Lower lobe of right lung (tissue), 2 donors: ENCODE measurements around the gene BABAM2. TPM values are rescaled to one million over a fixed set of nuclear protein-coding genes. Genes with fewer than 3 reads are reported as not detected.

Experiments
- ATAC-seq, 2 donors: fragments of 200-7000 bp; cut with Tn5 transposase; one replicate each; pipeline ENCODE4 v1.9.1; 2020 to 2022; ENCODE audit warnings: mild to moderate bottlenecking in 2 of 2, moderate library complexity in 2 of 2
- DNase-seq: peaks from one replicate; pipeline ENCODE4 v3.0.0-alpha.2; 2020
- H3K27ac ChIP-seq: fragments of 200-600 bp; one replicate; pipeline ENCODE4 v1.8.0; 2022
- H3K27me3 ChIP-seq: fragments of 200-600 bp; one replicate; pipeline ENCODE4 v1.8.0; 2022; ENCODE audit warnings: low read depth
- H3K36me3 ChIP-seq: fragments of 200-600 bp; one replicate; pipeline ENCODE4 v1.8.0; 2022; ENCODE audit warnings: mild to moderate bottlenecking
- H3K4me1 ChIP-seq: fragments of 200-600 bp; one replicate; pipeline ENCODE4 v1.8.0; 2022
- H3K4me3 ChIP-seq: fragments of 200-600 bp; one replicate; pipeline ENCODE4 v1.8.0; 2022; ENCODE audit warnings: mild to moderate bottlenecking
- H3K9me3 ChIP-seq: fragments of 200-600 bp; one replicate; pipeline ENCODE4 v1.8.0; 2022
- intact Hi-C: fragments of 100-400 bp; cut with DNase I; formaldehyde crosslinking; loops from one replicate; pipeline ENCODE4 v1.11.0; 2022
- total RNA-seq: library from RNA; stranded (reverse); fragmentation: NEBNext Ultra II Directional; extraction: Animal tissue kit (Norgen Biotek cat#: 25700); gene quantifications from one replicate; pipeline ENCODE4 v1.2.1, GENCODE V29; 2021
- TF ChIP-seq, protein P1 (sequence below): fragments of 200-600 bp; IDR thresholded peaks from one replicate; pipeline ENCODE4 v1.8.0; 2022; ENCODE audit warnings: antibody characterized with exemption, mild to moderate bottlenecking
- donor health status: DM: no; HTN: yes; CAD: no; lungs with severe emphysema.

Gene BABAM2
- total RNA-seq, 1 donor from 2014 or later = 39.5 TPM

DNA sequence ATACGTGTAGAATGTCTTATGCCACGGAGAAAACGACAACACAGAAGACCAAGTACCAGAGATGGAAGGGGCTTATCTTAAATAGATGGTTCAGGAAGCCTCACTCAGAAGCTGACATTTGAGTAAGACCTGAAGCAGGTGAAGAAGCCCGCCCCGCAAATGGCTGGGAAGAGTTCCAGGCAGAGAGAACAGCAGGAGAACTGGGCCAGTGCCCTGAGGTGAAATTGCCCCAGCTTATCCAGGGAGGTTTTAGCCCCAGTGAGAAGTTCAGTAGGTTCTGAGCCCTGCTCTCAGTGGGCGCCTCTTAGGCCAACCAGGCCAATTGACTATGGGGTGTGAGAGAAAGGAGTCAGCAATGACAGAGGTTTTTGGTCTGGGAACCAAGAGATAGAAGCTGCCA lies 336.0 kb downstream of the BABAM2 start:
- intact Hi-C loops = no loop called here
- no peak overlapping the region for H3K4me3 ChIP-seq
- TF ChIP-seq, protein P1, sequence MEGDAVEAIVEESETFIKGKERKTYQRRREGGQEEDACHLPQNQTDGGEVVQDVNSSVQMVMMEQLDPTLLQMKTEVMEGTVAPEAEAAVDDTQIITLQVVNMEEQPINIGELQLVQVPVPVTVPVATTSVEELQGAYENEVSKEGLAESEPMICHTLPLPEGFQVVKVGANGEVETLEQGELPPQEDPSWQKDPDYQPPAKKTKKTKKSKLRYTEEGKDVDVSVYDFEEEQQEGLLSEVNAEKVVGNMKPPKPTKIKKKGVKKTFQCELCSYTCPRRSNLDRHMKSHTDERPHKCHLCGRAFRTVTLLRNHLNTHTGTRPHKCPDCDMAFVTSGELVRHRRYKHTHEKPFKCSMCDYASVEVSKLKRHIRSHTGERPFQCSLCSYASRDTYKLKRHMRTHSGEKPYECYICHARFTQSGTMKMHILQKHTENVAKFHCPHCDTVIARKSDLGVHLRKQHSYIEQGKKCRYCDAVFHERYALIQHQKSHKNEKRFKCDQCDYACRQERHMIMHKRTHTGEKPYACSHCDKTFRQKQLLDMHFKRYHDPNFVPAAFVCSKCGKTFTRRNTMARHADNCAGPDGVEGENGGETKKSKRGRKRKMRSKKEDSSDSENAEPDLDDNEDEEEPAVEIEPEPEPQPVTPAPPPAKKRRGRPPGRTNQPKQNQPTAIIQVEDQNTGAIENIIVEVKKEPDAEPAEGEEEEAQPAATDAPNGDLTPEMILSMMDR = no peak
- H3K27me3 ChIP-seq = no peaks in the 10 kb centered on the region
- H3K4me1 ChIP-seq = peaks cover 10% of the 10 kb centered on the region
- no peak for ATAC-seq
- H3K36me3 ChIP-seq = no peaks in the 10 kb centered on the region
- no peak for DNase-seq
- H3K9me3 ChIP-seq = no peaks in the 10 kb centered on the region
- no peak overlapping the region for H3K27ac ChIP-seq

DNA sequence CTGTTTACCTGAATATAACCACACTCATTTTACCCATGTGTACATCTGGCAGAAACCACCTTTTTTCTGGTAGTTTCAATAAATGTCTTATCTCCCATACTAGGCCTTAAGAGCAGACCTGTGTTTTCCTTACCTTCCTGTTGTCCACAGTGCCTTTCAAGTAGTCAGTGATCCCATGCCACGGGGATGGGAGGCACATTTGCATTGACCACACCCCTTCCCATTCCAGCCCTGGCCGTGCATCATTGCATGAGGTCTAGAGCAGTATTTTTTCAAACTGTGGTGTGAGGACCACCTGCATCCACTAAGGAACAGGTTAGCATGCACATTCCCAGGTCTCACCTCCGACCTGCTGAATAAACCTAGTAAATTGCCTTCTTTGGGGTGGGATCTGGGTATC lies 337.0 kb downstream of the BABAM2 start:
- no peak for ATAC-seq
- Histone ChIP-seq H3K27me3 (no peaks in the 10 kb centered on the region), H3K27ac (no peak overlapping the region), H3K4me3 (no peak overlapping the region), H3K36me3 (no peaks in the 10 kb centered on the region), H3K9me3 (no peaks in the 10 kb centered on the region), H3K4me1 (peaks cover 10% of the 10 kb centered on the region)
- TF ChIP-seq, protein P1 = no peak
- intact Hi-C loops = no loop called here
- DNase-seq = no peak

DNA sequence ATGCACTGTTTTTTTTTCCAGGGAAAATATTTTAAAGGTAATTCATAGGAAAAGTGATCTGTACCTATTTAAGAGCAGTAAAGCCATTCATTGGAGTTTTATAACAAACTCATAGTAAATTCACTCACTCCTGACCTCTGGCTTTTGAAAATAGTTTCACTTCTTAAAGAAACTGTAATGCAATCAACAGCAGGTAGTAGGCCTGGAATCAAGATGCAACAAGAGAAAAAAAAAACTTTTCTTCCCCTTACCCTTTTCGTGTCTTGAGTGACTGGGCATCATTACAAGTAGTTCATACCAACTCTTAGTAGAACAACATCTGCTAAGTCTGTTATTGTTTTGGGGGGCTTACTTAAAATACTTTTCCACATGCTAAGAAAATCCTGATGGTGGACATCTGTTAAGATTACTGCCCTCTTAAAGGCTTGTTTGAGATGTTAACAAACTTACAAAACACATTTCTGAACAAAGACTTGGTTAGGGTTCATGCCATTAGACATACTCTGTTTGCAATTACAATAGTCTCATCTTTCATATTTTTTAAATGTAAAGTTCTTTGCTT lies 338.0 kb downstream of the BABAM2 start:
- DNase-seq (no peak), ATAC-seq (no peak)
- Histone ChIP-seq H3K27ac (no peak overlapping the region), H3K9me3 (no peaks in the 10 kb centered on the region), H3K36me3 (no peaks in the 10 kb centered on the region), H3K4me1 (peaks cover 10% of the 10 kb centered on the region), H3K27me3 (no peaks in the 10 kb centered on the region), H3K4me3 (no peak overlapping the region)
- intact Hi-C loops = no loop called here
- TF ChIP-seq, protein P1 = no peak

DNA sequence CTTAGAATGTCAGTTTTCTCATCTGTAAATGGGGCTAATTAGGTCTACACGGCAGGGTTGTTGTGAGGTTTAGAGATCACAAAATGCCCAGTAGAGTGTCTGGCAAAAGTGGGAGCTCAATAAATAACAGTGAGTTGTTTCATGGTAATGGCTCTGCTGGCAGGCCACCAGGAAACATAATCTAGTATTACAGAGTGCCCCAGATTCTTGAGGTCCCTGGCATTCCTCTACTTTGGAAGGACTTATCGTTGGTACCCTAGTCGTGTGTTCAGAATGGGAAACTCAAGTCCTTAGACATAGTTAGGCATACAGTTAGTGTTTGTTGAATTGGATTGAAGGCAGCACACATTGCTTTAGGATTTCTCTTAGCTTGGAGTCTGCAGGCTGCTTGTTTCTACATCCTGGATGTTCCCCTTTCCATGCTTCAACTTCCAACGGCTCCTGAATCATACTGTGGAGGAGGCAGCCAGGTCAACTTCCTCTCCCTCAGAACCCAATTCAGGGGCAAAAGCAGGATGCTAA lies 340.6 kb downstream of the BABAM2 start:
- no peak overlapping the region for H3K27ac ChIP-seq
- no peaks in the 10 kb centered on the region for H3K27me3 ChIP-seq
- DNase-seq = no peak
- H3K9me3 ChIP-seq = no peaks in the 10 kb centered on the region
- TF ChIP-seq, protein P1 = no peak
- no peaks in the 10 kb centered on the region for H3K4me1 ChIP-seq
- intact Hi-C loops = no loop called here
- no peaks in the 10 kb centered on the region for H3K36me3 ChIP-seq
- no peak for ATAC-seq
- H3K4me3 ChIP-seq = no peak overlapping the region

DNA sequence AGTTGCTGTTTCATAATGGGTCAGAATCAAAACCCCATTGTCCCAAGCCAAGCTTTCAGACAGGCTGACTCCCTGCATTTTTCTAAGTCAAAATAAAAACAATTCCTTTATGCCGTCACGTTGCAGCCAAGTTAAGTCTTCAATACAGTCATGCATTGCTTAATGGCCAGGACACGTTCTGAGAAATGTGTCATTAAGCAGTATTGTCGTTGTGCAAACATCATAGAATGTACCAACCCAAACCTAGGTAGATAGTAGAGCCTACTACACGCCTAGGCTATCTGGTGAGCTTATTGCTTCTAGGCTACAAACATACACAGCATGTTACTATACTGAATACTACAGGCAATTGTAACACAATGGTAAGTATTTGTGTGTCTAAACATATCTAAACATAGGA lies 341.8 kb downstream of the BABAM2 start:
- Histone ChIP-seq H3K27ac (no peak overlapping the region), H3K4me3 (no peak overlapping the region), H3K27me3 (no peaks in the 10 kb centered on the region), H3K36me3 (no peaks in the 10 kb centered on the region), H3K4me1 (no peaks in the 10 kb centered on the region), H3K9me3 (no peaks in the 10 kb centered on the region)
- ATAC-seq (no peak), DNase-seq (no peak)
- intact Hi-C loops = no loop called here
- TF ChIP-seq, protein P1 = no peak
